Measurements from ENCODE around the gene EIF4G3.

DNA sequence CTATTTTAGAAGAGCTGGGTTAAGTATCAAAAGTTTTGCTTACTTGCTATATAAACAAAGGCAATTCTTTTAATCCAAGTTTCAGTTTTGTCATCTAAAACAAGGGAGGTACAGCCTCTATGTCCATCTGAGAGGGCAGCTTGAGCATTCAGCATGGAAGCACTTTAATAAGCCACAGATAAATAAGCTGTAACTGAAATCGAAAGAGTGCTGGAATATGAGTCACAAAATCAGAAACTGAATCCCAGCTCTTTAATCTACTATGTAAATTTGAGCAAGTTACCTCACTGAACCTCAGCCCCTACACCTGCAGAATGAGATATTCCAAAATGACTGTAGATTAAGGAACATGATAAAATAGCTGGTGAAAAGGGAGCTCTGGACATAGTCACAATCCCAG is 309.6 kb downstream of the EIF4G3 start:
- TF ChIP-seq, protein P1, sequence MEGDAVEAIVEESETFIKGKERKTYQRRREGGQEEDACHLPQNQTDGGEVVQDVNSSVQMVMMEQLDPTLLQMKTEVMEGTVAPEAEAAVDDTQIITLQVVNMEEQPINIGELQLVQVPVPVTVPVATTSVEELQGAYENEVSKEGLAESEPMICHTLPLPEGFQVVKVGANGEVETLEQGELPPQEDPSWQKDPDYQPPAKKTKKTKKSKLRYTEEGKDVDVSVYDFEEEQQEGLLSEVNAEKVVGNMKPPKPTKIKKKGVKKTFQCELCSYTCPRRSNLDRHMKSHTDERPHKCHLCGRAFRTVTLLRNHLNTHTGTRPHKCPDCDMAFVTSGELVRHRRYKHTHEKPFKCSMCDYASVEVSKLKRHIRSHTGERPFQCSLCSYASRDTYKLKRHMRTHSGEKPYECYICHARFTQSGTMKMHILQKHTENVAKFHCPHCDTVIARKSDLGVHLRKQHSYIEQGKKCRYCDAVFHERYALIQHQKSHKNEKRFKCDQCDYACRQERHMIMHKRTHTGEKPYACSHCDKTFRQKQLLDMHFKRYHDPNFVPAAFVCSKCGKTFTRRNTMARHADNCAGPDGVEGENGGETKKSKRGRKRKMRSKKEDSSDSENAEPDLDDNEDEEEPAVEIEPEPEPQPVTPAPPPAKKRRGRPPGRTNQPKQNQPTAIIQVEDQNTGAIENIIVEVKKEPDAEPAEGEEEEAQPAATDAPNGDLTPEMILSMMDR (conservative IDR thresholded peaks at IDR 0.05), result no peak
- no peak for TF ChIP-seq ZFX (IDR thresholded peaks at IDR 0.05)

All from C4-2B (cell line).